T-helper 1 cell treated with Interleukin-12 subunit alpha and Interleukin-12 subunit beta and Interleukin-4 antibody, amounts not matched to agents 30 ng/mL and 1 ng/mL, for 36 hours (primary cell): ENCODE measurements around the gene SPATA33. TPM values are rescaled to one million over a fixed set of nuclear protein-coding genes. Genes with fewer than 3 reads are reported as not detected.

Experiments used
- intact Hi-C: fragments of 100-400 bp; cut with micrococcal nuclease; formaldehyde crosslinking; loops from one replicate; pipeline ENCODE4 v1.15.1; 2024
- total RNA-seq: library from RNA; stranded (reverse); gene quantifications from 2 replicates; pipeline ENCODE4 v1.2.3, GENCODE V29; 2022

Gene SPATA33
- 14.2 and 15.1 TPM in 2 replicates for total RNA-seq

GRCh38 chr16:89657442-89658220, at the start of gene SPATA33, which contains the start of gene CHMP1A:
TSS of gene SPATA33 (plus strand) at chr16:89657836. CDS start at chr16:89657912, 76 bp downstream.
TSS of gene CHMP1A (minus strand) at chr16:89657708. CDS start at chr16:89657588, 120 bp downstream.
- intact Hi-C loops = loop anchor here (1.0 to 5.0 kb wide), 6 partner anchors 29 to 340 kb away; partner anchors contain the start of genes ANKRD11, CDK10, RPL13 and SPG7

GRCh38 chr16:89607937-89608740, 49.5 kb upstream of the SPATA33 start:
- intact Hi-C loops = no loop called here

- intact Hi-C loops = no loop called here
Measured at GRCh38 chr16:89610108-89610453, 47.6 kb upstream of the SPATA33 start.

GRCh38 chr16:89612415-89613166, 45.0 kb upstream of the SPATA33 start:
- intact Hi-C loops = no loop called here

DNA sequence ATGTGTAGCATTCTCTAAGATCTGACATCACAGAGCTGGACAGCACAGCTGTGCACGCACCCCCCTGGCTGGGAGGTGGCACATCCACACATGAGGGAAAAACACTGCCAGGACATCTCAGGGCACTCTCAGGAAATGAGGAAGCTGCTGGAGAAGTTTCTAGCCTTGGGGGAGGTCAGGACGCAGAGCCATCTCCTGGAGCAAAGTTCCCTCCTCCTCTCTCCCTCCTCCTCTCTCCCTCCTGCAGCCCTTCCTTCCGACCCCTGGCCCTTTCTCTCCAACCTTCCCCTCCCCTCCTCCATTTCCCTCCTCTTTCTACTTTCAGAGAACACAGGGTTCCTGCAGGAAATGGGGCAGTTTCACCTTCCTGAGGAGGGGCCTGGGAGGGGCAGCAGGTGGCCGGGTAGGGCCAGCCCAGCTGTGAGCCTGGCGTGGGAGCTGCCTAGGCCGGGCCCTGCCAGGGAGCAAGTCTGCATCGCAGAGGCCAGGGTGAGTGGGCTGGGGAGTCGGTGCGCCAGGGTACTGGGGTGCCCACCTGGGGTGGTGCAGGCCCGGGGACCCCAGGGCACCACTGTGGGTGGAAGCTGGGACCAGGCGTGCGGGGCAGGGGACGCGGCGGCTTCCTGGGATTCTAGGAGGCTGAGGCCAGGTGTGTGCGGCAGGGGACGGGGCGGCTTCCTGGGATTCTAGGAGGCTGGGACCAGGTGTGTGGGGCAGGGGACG, 44.2 kb upstream of the SPATA33 start, which contains the start of gene DPEP1:
TSS of gene DPEP1 (plus strand) at position 412 of the 723 bp plus-strand sequence. CDS start 16,769 bp downstream, outside the sequence.
- intact Hi-C loops = no loop called here

DNA sequence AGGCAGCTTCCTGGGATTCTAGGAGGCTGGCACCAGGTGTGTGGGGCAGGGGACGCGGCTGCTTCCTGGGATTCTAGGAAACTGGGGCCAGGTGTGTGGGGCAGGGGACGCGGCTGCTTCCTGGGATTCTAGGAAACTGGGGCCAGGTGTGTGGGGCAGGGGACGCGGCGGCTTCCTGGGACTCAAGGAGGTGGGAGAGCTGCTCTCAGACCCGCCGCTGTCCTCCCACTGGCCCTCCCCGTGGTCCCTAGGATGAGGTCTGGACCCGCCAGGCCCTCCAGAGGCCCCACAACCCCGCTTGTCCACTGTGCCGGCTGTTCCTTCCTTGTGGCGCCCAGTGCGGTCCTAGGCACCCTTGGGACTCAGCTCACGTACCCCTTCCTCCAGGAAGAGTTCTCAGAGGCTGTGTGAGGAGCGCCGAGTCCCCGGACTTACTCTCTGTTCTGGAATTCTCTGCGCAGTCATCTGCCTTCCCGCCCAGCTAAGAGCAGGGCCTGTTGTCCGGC, 43.6 kb upstream of the SPATA33 start:
- intact Hi-C loops = no loop called here

DNA sequence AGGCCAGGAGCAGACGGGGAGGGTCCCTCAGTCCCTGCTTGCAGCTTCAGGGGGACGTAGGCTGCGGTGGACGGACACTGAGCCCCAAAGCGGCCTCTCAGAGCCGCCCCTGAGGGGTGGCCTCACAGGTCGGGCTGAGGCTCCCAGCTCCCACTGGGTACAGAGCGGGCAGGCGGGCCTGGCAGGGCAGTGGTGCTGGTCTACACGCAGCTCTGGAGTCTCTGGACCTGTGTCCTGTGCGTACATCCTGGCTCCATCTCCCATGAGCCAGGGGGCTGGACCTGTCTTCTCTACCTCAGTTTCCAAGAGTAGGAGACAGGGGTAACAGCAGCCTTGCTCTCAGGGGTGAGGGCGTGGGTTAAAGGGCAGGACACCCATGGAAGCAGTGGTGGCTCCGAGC, 42.5 kb upstream of the SPATA33 start:
- intact Hi-C loops = no loop called here

- intact Hi-C loops = no loop called here
Measured at GRCh38 chr16:89615596-89616090, 42.0 kb upstream of the SPATA33 start.

GRCh38 chr16:89616623-89617022, 41.0 kb upstream of the SPATA33 start:
- intact Hi-C loops = no loop called here

- intact Hi-C loops = no loop called here
Measured at GRCh38 chr16:89617036-89617435, 40.6 kb upstream of the SPATA33 start.

DNA sequence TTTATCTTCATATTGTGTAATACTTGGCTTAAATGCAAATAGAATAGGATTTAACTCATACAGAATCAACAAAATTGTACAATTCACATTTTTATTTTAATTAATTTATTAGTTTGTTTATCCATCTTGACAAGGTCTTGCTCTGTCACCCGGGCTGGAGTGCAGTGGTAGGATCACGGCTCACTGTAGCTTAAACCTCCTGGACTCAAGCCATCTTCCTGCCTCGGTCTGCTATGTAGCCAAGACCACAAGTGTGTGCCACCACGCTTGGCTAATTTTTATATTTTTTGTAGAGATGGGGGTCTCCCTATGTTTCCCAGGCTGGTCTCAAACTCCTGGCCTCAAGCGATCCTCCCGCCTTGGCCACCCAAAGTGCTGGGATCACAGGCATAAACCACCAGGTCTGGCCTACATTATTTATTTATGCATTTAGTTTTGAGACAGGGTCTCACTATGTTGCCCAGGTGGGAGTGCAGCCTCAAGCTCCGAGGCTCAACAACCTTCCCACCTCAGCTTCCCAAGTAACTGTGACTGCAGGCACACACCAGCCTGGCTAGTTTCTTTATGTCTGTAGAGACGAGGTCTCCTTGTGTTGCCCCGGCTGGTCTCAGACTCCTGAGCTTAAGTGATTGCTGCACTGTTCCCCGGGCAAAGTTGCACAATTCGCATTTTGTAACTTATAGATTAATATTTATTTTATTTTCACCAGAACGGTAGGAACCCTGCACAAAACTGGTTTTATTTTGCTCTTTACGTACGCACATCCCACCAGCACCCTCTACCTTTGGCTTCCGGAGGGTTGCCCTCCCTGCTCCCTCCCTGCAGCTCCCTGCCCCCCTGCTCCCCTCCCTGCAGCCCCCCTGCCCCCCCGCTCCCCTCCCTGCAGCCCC, 39.3 kb upstream of the SPATA33 start:
- intact Hi-C loops = no loop called here

GRCh38 chr16:89619840-89620239, 37.8 kb upstream of the SPATA33 start:
- intact Hi-C loops = no loop called here

DNA sequence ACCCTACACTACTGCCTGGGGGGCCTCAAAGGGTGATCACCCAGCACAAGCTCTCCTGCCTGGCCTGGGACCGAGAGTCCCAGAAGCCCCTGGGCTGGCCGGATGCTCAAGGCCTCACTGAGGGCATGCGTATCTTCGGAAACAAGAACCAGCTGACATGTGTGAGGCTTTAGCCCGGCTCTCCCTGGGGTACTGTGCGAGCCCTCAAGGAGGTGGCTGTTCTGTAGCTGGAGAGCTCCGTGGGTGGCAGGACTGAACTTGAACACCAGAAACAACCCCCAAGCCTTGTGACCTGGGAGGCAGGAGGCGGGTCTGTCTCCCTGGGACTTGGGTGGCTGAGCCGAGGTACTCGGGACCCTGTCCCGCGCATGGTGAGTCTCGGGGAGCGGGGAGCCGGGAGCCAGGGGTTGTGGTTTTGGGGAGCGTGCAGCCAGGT, 37.2 kb upstream of the SPATA33 start:
- intact Hi-C loops = no loop called here

DNA sequence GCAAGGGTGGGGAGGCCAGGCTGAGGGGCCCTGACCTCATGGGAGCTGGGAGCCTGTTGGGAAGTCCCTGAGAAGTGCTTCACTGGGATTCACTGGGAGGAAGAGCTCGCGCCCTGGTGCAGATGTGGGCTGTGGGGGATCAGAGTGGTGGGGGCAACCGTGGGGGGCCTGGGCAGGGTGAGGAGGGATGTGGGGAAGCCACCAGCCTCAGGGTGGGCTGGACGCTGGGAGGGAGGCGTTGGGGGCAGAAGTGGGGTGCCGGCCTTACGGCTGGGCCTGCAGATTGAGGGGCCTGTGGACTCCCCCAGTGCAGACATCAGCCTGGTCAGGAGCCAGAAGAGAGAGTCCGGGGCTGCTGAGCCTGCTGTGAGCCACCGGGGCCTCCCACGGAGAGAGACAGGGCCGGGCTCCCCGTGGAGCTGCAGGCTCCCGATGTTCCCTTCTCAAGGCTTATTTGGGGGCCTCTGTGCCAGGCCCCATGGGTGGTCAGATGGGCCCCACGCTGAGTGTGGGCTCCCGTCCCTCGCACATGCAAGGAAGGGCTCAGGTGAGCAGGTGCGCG, 36.4 kb upstream of the SPATA33 start:
- intact Hi-C loops = no loop called here

DNA sequence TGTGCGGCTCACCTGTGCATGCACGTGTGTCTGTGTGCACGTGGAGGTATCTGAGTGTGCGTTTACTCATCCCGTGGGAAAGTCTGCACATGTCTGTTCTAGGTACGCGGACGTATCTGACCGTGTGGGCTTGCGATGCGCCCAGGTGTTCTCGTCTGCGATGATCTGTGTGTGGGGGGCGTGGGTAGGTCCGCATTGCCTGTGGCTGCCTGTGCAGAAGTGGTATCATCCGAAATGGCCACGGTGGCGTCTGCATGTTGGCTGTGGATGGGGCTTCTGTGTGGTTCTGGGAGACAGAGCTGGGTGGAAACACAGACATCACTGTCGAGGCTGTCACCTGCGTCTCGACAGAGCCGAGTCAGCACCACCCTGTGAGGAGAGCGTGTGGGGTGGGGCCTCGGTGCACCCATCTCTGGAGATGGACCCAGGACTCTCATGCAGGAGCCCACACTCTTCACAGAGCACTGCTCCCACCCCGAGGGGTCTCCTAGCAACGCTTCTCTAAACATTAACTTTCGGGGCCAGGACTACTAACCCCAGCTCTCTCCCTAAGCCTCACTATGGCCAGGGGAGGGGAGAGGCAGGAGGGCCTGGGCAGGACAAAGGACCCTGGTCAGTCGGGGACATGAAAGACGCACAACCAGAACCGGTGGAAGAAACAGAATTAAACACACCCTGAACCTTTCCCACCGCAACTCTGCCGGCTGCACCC, 35.8 kb upstream of the SPATA33 start:
- intact Hi-C loops = no loop called here

- intact Hi-C loops = loop anchor here (2.0 kb wide), 1 partner anchor 29 kb away; no protein-coding TSS in a partner anchor
Measured at GRCh38 chr16:89623511-89624261, 34.0 kb upstream of the SPATA33 start.
